Tibial artery (tissue), 4 donors: ENCODE measurements around the gene ZNF512B.

Experiments used
- DNase-seq, 2 donors: peaks; one replicate each; pipeline ENCODE4 v3.0.0-alpha.2; 2019
- H3K27ac ChIP-seq, 2 donors: fragments of 200-600 bp; sonication (generic) in 1 of 2; 1 replicate in 1 of 2; 2 replicates in 1 of 2; pipeline ENCODE4 v1.5.1; 2018 to 2019; ENCODE audit warnings: mild to moderate bottlenecking in 1 of 2
- H3K27me3 ChIP-seq, 2 donors: fragments of 200-600 bp; sonication (generic) in 1 of 2; one replicate each; pipeline versions ENCODE4 v1.5.1 to v1.6.0; 2016 to 2019
- H3K36me3 ChIP-seq, 3 donors: fragments of 200-600 bp; sonication (generic) in 2 of 3; one replicate each; pipeline ENCODE4 v1.5.1; 2016 to 2019; ENCODE audit warnings: mild to moderate bottlenecking in 2 of 3
- H3K4me1 ChIP-seq, 4 donors: fragments of 200-600 bp; sonication (generic) in 2 of 4; 1 replicate in 3 of 4; 2 replicates in 1 of 4; pipeline ENCODE4 v1.5.1; 2016 to 2019
- H3K4me3 ChIP-seq, 2 donors: fragments of 200-600 bp; sonication (generic) in 1 of 2; 1 replicate in 1 of 2; 2 replicates in 1 of 2; pipeline ENCODE4 v1.5.1; 2018 to 2019; ENCODE audit warnings: mild to moderate bottlenecking in 2 of 2
- H3K9me3 ChIP-seq, 3 donors: fragments of 200-600 bp; sonication (generic) in 1 of 3; one replicate each; pipeline ENCODE4 v1.5.1; 2016 to 2019
- intact Hi-C: fragments of 100-400 bp; cut with DNase I; formaldehyde crosslinking; loops from one replicate; pipeline ENCODE4 v1.15.0; 2023; ENCODE audit warnings: low total_unique reads
- TF ChIP-seq, protein P1 (sequence below), 2 experiments: fragments of 200-600 bp in 1 of 2; fragments of 450-650 bp in 1 of 2; IDR thresholded peaks; one replicate each; pipeline ENCODE4 v1.5.1; 2017 to 2019; ENCODE audit warnings: antibody characterized with exemption in 2 of 2, mild to moderate bottlenecking in 1 of 2, moderate library complexity in 1 of 2

Gene ZNF512B

DNA sequence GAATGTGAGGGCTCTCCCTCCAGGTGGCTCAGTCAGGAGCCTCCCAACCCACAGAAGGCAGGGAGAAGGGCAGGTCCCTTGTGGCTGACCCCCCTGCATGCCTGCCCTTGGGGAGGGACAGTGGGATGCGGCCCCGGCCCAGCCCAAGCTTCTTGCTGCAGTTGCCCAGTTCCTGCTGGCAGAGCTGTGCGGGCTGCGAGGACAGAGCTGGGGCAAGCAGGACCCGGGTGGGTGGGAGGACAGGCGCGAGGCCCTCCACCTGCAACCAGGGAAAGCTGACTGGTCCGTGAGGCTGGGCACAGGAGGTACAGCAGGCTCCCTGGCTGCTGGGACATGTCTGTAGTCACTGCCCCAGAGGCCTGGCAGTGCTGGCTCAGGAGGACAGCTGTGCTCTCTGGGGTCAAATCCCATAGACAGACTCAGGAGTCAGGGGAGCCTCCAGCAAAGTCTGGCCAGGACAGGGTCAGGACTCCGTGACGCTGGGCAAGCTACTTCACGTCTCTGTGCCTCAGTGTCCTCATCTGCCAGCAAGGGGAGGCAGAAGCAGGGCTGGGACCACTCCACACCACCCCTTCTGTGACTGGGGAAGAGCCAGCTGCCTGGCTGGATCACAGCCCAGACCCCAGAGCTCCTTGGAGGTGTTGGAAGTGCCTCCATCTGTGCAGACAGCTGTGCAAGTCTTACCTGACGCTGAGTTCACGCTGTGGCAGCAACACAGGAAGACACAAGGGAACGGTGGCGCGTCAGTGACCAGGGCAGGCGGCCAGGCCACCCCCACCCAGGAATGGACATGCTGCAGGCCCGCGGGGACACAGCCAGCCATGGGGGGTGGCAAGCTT lies 26.5 kb downstream of the ZNF512B start:
- TF ChIP-seq, protein P1, sequence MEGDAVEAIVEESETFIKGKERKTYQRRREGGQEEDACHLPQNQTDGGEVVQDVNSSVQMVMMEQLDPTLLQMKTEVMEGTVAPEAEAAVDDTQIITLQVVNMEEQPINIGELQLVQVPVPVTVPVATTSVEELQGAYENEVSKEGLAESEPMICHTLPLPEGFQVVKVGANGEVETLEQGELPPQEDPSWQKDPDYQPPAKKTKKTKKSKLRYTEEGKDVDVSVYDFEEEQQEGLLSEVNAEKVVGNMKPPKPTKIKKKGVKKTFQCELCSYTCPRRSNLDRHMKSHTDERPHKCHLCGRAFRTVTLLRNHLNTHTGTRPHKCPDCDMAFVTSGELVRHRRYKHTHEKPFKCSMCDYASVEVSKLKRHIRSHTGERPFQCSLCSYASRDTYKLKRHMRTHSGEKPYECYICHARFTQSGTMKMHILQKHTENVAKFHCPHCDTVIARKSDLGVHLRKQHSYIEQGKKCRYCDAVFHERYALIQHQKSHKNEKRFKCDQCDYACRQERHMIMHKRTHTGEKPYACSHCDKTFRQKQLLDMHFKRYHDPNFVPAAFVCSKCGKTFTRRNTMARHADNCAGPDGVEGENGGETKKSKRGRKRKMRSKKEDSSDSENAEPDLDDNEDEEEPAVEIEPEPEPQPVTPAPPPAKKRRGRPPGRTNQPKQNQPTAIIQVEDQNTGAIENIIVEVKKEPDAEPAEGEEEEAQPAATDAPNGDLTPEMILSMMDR (IDR thresholded peaks at IDR 0.05): no peak
- Histone ChIP-seq H3K9me3 (no peaks in the 10 kb centered on the region), H3K4me1 (peaks cover 0 to 19% (median 6%) of the 10 kb centered on the region in 4 donors), H3K27ac (no peak overlapping the region), H3K27me3 (no peaks in the 10 kb centered on the region), H3K4me3 (no peak overlapping the region), H3K36me3 (peaks cover 37 to 75% (median 71%) of the 10 kb centered on the region in 3 donors)
- DNase-seq: peak in 1 of 2 donors; percentile 67
- intact Hi-C loops: no loop called here

DNA sequence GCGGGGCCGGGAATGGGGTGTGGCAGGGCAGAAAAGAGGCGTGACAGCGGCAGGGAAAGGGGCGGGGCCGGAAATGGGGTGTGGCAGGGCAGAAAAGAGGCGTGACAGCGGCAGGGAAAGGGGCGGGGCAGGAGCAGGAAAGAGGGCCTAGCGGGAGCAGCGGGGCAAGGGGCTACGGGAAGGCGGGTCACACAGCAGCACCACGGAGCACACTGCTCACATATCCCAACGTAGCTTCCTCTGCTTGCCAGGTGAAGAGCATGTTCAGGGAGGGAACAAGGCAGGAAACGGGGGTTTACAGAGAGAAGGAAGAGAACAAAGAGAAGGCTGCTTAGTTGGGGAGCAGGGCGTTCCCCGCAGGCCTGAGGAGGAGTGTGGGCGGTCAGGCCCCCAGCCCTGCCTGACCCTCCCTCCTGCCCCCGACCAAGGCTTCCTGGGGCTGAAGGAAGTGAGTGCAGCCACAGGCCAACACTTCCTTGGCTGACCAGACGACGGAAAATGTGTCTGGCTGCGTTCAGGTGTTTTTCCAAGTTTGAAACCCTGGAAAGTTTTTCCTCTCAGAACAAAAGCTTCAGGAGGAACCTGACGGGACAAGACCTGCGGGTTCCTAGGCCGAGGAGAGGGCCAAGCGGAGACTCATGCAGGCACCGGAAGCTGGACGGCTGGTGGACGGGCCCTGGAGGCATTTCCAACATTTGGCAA lies 27.3 kb downstream of the ZNF512B start:
- no peaks in the 10 kb centered on the region for H3K27me3 ChIP-seq
- no peaks in the 10 kb centered on the region for H3K9me3 ChIP-seq
- peaks cover 0 to 11% (median 1%) of the 10 kb centered on the region in 4 donors for H3K4me1 ChIP-seq
- no peak overlapping the region for H3K27ac ChIP-seq
- H3K4me3 ChIP-seq: no peak overlapping the region
- TF ChIP-seq, protein P1 (IDR thresholded peaks at IDR 0.05): no peak
- DNase-seq: peak in 1 of 2 donors; percentile 66
- intact Hi-C loops: no loop called here
- H3K36me3 ChIP-seq: peaks cover 37 to 83% (median 71%) of the 10 kb centered on the region in 3 donors

- TF ChIP-seq, protein P1 (IDR thresholded peaks at IDR 0.05): no peak
These were observed 28.2 kb downstream of the ZNF512B start for GRCh38 chr20:63941282-63942081.

DNA sequence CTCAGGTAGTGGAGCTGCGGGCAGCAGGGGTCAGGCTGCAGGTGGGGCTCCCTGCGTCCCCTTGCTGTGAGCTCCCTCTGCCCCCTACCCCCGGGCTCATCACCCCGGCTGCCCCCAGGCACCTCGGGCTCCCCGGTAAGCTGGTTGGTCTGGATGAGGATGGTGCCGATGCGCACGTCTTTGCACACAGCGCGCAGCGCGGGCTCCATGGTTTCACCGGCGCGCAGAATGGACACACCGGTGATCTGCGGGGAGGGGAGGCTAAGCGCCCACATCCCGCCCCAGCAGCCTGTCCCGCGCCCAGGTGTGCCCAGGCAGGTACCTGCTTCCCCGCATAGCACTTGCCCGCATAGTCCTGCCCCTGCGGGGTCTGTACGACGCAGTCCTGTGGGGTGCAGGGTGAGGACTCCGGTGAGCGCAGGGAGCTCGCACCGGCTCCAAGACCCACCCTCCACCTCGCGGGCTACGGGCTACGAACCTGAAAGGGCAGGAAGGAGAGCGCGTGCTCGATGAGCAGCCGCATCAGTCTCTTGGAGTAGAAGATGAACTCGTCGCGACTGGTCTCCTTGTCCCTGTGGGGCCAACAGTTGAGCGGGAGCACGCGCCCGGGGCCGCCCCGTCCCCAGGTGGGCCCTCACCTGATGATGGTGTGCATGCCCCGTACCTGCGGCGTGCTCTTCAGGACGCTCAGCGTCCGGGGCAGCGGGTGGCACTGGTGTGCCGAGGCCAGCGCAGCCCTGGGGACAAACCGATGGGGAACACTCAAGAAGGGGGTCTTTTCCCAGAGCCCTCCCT lies 29.1 kb downstream of the ZNF512B start:
- TF ChIP-seq, protein P1 (IDR thresholded peaks at IDR 0.05): no peak
- Histone ChIP-seq H3K27ac (no peak overlapping the region), H3K27me3 (no peaks in the 10 kb centered on the region), H3K4me3 (no peak overlapping the region), H3K4me1 (peaks cover 0 to 9% (median 0%) of the 10 kb centered on the region in 4 donors), H3K9me3 (no peaks in the 10 kb centered on the region), H3K36me3 (peaks cover 34 to 85% (median 66%) of the 10 kb centered on the region in 3 donors)
- DNase-seq: peak in 1 of 2 donors; percentile 64
- intact Hi-C loops: no loop called here

More at GRCh38 chr20:63941282-63942081, 28.2 kb downstream of the ZNF512B start:
- Histone ChIP-seq H3K9me3 (no peaks in the 10 kb centered on the region), H3K36me3 (peaks cover 37 to 86% (median 69%) of the 10 kb centered on the region in 3 donors), H3K27ac (no peak overlapping the region), H3K4me1 (peaks cover 0 to 9% (median 0%) of the 10 kb centered on the region in 4 donors), H3K27me3 (no peaks in the 10 kb centered on the region), H3K4me3 (no peak overlapping the region)
- peak; percentile 64 to 77 for DNase-seq
- intact Hi-C loops: no loop called here
